Measurements from ENCODE around the gene SAG. TPM values are rescaled to one million over a fixed set of nuclear protein-coding genes. Genes with fewer than 3 reads are reported as not detected.

The SAG gene
- total RNA-seq, 1 donor from 2014 or later: not detected

- peaks cover 1% of the 10 kb centered on the region for H3K27me3 Mint-ChIP-seq (ENCODE audit: unreplicated experiment)
- H3K36me3 Mint-ChIP-seq (ENCODE audit: unreplicated experiment): no peaks in the 10 kb centered on the region
- TF ChIP-seq CTCF (IDR thresholded peaks at IDR 0.05; ENCODE audit: partially characterized antibody, unreplicated experiment): no peak
- H3K4me1 Mint-ChIP-seq (ENCODE audit: low read depth, unreplicated experiment): peaks cover 14% of the 10 kb centered on the region
- no peak for DNase-seq
- H3K27ac Mint-ChIP-seq (ENCODE audit: unreplicated experiment): no peak overlapping the region
- no peaks in the 10 kb centered on the region for H3K9me3 Mint-ChIP-seq (ENCODE audit: unreplicated experiment)
- no peak overlapping the region for H3K4me3 Mint-ChIP-seq (ENCODE audit: unreplicated experiment)
Observed at GRCh38 chr2:233365861-233366520, 58.4 kb downstream of the SAG start.

- no peaks in the 10 kb centered on the region for H3K9me3 Mint-ChIP-seq (ENCODE audit: unreplicated experiment)
- no peaks in the 10 kb centered on the region for H3K36me3 Mint-ChIP-seq (ENCODE audit: unreplicated experiment)
- H3K4me1 Mint-ChIP-seq (ENCODE audit: low read depth, unreplicated experiment): peaks cover 16% of the 10 kb centered on the region
- no peak overlapping the region for H3K4me3 Mint-ChIP-seq (ENCODE audit: unreplicated experiment)
- no peak overlapping the region for H3K27ac Mint-ChIP-seq (ENCODE audit: unreplicated experiment)
- H3K27me3 Mint-ChIP-seq (ENCODE audit: unreplicated experiment): peaks cover 1% of the 10 kb centered on the region
- TF ChIP-seq CTCF (IDR thresholded peaks at IDR 0.05; ENCODE audit: partially characterized antibody, unreplicated experiment): no peak
- DNase-seq: no peak
Observed at GRCh38 chr2:233367586-233367985, 60.0 kb downstream of the SAG start.

- DNase-seq: no peak
- Mint-ChIP-seq H3K36me3 (ENCODE audit: unreplicated experiment) (no peaks in the 10 kb centered on the region), H3K27ac (ENCODE audit: unreplicated experiment) (no peak overlapping the region), H3K4me3 (ENCODE audit: unreplicated experiment) (no peak overlapping the region), H3K9me3 (ENCODE audit: unreplicated experiment) (no peaks in the 10 kb centered on the region), H3K27me3 (ENCODE audit: unreplicated experiment) (peaks cover 1% of the 10 kb centered on the region), H3K4me1 (ENCODE audit: low read depth, unreplicated experiment) (peaks cover 18% of the 10 kb centered on the region)
- no peak for TF ChIP-seq CTCF (IDR thresholded peaks at IDR 0.05; ENCODE audit: partially characterized antibody, unreplicated experiment)
Observed at GRCh38 chr2:233368756-233369155, 61.1 kb downstream of the SAG start.

GRCh38 chr2:233369462-233369861, 61.8 kb downstream of the SAG start:
- Mint-ChIP-seq H3K9me3 (ENCODE audit: unreplicated experiment) (no peaks in the 10 kb centered on the region), H3K4me1 (ENCODE audit: low read depth, unreplicated experiment) (peaks cover 18% of the 10 kb centered on the region), H3K27ac (ENCODE audit: unreplicated experiment) (no peak overlapping the region), H3K36me3 (ENCODE audit: unreplicated experiment) (no peaks in the 10 kb centered on the region), H3K4me3 (ENCODE audit: unreplicated experiment) (peak overlapping the region; percentile 12), H3K27me3 (ENCODE audit: unreplicated experiment) (peaks cover 1% of the 10 kb centered on the region)
- no peak for TF ChIP-seq CTCF (IDR thresholded peaks at IDR 0.05; ENCODE audit: partially characterized antibody, unreplicated experiment)
- no peak for DNase-seq

- Mint-ChIP-seq H3K27ac (ENCODE audit: unreplicated experiment) (no peak overlapping the region), H3K4me3 (ENCODE audit: unreplicated experiment) (no peak overlapping the region), H3K27me3 (ENCODE audit: unreplicated experiment) (peaks cover 1% of the 10 kb centered on the region), H3K9me3 (ENCODE audit: unreplicated experiment) (no peaks in the 10 kb centered on the region), H3K36me3 (ENCODE audit: unreplicated experiment) (no peaks in the 10 kb centered on the region), H3K4me1 (ENCODE audit: low read depth, unreplicated experiment) (peaks cover 18% of the 10 kb centered on the region)
- no peak for DNase-seq
- no peak for TF ChIP-seq CTCF (IDR thresholded peaks at IDR 0.05; ENCODE audit: partially characterized antibody, unreplicated experiment)
Observed at GRCh38 chr2:233369897-233370685, 62.5 kb downstream of the SAG start.

All from glutamatergic neuron (in vitro differentiated cells).